ENCODE measurements around the gene MSL1. TPM values are rescaled to one million over a fixed set of nuclear protein-coding genes. Genes with fewer than 3 reads are reported as not detected.

MSL1 gene
- total RNA-seq, 1 donor from 2014 or later, result 39.8 TPM

GRCh38 chr17:40105861-40106759 lies 15.7 kb upstream of the MSL1 start:
- H3K4me1 ChIP-seq, result peaks cover 100% of the 10 kb centered on the region
- DNase-seq, result peak; percentile 5
- TF ChIP-seq, protein P1, sequence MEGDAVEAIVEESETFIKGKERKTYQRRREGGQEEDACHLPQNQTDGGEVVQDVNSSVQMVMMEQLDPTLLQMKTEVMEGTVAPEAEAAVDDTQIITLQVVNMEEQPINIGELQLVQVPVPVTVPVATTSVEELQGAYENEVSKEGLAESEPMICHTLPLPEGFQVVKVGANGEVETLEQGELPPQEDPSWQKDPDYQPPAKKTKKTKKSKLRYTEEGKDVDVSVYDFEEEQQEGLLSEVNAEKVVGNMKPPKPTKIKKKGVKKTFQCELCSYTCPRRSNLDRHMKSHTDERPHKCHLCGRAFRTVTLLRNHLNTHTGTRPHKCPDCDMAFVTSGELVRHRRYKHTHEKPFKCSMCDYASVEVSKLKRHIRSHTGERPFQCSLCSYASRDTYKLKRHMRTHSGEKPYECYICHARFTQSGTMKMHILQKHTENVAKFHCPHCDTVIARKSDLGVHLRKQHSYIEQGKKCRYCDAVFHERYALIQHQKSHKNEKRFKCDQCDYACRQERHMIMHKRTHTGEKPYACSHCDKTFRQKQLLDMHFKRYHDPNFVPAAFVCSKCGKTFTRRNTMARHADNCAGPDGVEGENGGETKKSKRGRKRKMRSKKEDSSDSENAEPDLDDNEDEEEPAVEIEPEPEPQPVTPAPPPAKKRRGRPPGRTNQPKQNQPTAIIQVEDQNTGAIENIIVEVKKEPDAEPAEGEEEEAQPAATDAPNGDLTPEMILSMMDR (IDR thresholded peaks at IDR 0.05; ENCODE audit: borderline replicate concordance), result no peak
- intact Hi-C loops (cut with micrococcal nuclease), result no loop called here
- H3K4me3 ChIP-seq, result peak overlapping the region; percentile 26
- no peaks in the 10 kb centered on the region for H3K27me3 ChIP-seq (ENCODE audit: low read depth)
- peak overlapping the region; percentile 100 for H3K27ac ChIP-seq (replicated peaks)
- H3K36me3 ChIP-seq, result no peaks in the 10 kb centered on the region
- no peaks in the 10 kb centered on the region for H3K9me3 ChIP-seq (replicated peaks)

GRCh38 chr17:40106760-40107521 lies 14.8 kb upstream of the MSL1 start:
- peak; percentile 33 for DNase-seq
- Histone ChIP-seq H3K4me3 (peak overlapping the region; percentile 26), H3K27me3 (ENCODE audit: low read depth) (no peaks in the 10 kb centered on the region), H3K27ac (replicated peaks) (peak overlapping the region; percentile 100), H3K9me3 (replicated peaks) (no peaks in the 10 kb centered on the region), H3K4me1 (peaks cover 100% of the 10 kb centered on the region), H3K36me3 (no peaks in the 10 kb centered on the region)
- intact Hi-C loops (cut with micrococcal nuclease), result no loop called here
- TF ChIP-seq, protein P1 (IDR thresholded peaks at IDR 0.05; ENCODE audit: borderline replicate concordance), result no peak

GRCh38 chr17:40107522-40108174 lies 14.1 kb upstream of the MSL1 start:
- TF ChIP-seq, protein P1 (IDR thresholded peaks at IDR 0.05; ENCODE audit: borderline replicate concordance), result no peak
- H3K4me3 ChIP-seq, result peak overlapping the region; percentile 26
- peak overlapping the region; percentile 100 for H3K27ac ChIP-seq (replicated peaks)
- no peaks in the 10 kb centered on the region for H3K36me3 ChIP-seq
- H3K4me1 ChIP-seq, result peaks cover 100% of the 10 kb centered on the region
- DNase-seq, result peak; percentile 25
- intact Hi-C loops (cut with micrococcal nuclease), result no loop called here
- H3K27me3 ChIP-seq (ENCODE audit: low read depth), result no peaks in the 10 kb centered on the region
- no peaks in the 10 kb centered on the region for H3K9me3 ChIP-seq (replicated peaks)

DNA sequence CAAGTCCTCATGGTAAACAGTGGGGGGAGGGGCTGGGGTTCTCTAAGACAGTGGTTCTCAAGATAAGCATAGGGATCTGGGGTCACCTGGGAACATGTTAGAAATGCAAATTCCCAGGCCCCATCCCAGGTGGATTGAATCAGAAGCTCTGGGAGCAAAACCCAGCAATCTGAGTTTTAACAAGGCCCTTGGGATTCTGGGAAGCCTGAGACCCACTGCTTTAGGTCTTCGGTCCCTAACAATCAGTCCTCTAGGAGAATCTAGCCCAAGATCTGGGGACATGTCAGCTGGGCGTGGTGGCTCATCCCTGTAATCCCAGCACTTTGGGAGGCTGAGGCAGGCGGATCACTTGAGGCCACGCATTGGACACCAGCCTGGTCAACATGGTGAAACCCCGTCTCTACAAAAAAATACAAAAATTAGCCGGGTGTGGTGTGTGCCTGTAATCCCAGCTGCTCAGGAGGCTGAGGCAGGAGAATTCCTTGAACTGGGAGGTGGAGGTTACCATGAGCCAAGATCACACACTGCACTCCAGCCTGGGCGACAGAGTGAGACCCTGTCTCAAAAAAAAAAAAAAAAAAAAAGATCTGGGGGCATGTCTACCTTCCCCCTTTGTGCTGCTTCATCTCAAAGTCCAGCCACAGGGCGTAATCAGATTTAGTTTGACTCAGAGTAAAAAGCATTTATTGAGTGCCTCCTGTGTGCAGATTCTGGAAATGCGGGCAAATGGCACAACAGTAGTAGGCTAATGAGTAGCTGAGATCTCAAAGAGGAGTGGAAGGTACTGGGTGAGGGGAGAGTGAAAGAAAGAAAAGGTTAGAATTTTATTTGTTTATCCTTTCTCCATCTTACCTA lies 12.6 kb upstream of the MSL1 start:
- Histone ChIP-seq H3K4me1 (peaks cover 98% of the 10 kb centered on the region), H3K27me3 (ENCODE audit: low read depth) (no peaks in the 10 kb centered on the region), H3K9me3 (replicated peaks) (no peaks in the 10 kb centered on the region), H3K4me3 (no peak overlapping the region), H3K36me3 (no peaks in the 10 kb centered on the region), H3K27ac (replicated peaks) (peak overlapping the region; percentile 100)
- DNase-seq, result peak; percentile 16
- TF ChIP-seq, protein P1 (IDR thresholded peaks at IDR 0.05; ENCODE audit: borderline replicate concordance), result no peak
- intact Hi-C loops (cut with micrococcal nuclease), result no loop called here
